HEK293T (cell line): ENCODE data around the gene PARP16.
A peak's percentile ranks its signal among the peaks of the same experiment; 100 is the strongest.

Source experiments
- CTCF ChIA-PET: fragments of 350-600 bp; formaldehyde crosslinking; extraction: SDS; loops from one replicate; lab custom pipeline; 2021; ENCODE audit warnings: antibody characterized with exemption, inconsistent platforms; lab: Yijun Ruan, JAX
- POLR2A ChIA-PET: fragments of 350-600 bp; formaldehyde crosslinking; extraction: SDS; loops from one replicate; lab custom pipeline; 2020; ENCODE audit warnings: antibody characterized with exemption, inconsistent platforms; lab: Yijun Ruan, JAX
- DNase-seq: peaks from one replicate; pipeline ENCODE4 v3.0.0; 2012; ENCODE audit warnings: mixed read lengths; ENCODE audit errors: extremely low spot score
- ARNT ChIP-seq: fragments of 450-650 bp; IDR thresholded peaks from 2 replicates; pipeline ENCODE4 v1.6.1; 2017; ENCODE audit warnings: mild to moderate bottlenecking
- BHLHE40 ChIP-seq: fragments of 450-650 bp; IDR thresholded peaks from 2 replicates; pipeline ENCODE4 v1.6.1; 2016; ENCODE audit warnings: mild to moderate bottlenecking, moderate library complexity, borderline replicate concordance
- CTBP1 ChIP-seq: fragments of 450-650 bp; IDR thresholded peaks from 2 replicates; pipeline ENCODE4 v1.6.1; 2016; ENCODE audit warnings: borderline replicate concordance
- ELF4 ChIP-seq: fragments of 450-650 bp; IDR thresholded peaks from 2 replicates; pipeline ENCODE4 v1.6.1; 2017; ENCODE audit warnings: antibody characterized with exemption
- FOXA1 ChIP-seq: fragments of 450-650 bp; IDR thresholded peaks from 2 replicates; pipeline ENCODE4 v1.6.1; 2016; ENCODE audit warnings: mild to moderate bottlenecking
- FOXK2 ChIP-seq: fragments of 450-650 bp; IDR thresholded peaks from 2 replicates; pipeline ENCODE4 v1.6.1; 2016; ENCODE audit warnings: mild to moderate bottlenecking
- FOXM1 ChIP-seq: fragments of 450-650 bp; IDR thresholded peaks from 2 replicates; pipeline ENCODE4 v1.6.1; 2017; ENCODE audit warnings: mild to moderate bottlenecking, borderline replicate concordance
- HDGF ChIP-seq: fragments of 450-650 bp; IDR thresholded peaks from 2 replicates; pipeline ENCODE4 v1.6.1; 2017; ENCODE audit warnings: antibody characterized with exemption, borderline replicate concordance
- L3MBTL2 ChIP-seq: fragments of 450-650 bp; conservative IDR thresholded peaks from 2 replicates; pipeline ENCODE4 v1.6.1; 2016; ENCODE audit warnings: mild to moderate bottlenecking
- LEF1 ChIP-seq: fragments of 450-650 bp; IDR thresholded peaks from 2 replicates; pipeline ENCODE4 v1.6.1; 2017; ENCODE audit warnings: mild to moderate bottlenecking, borderline replicate concordance
- NFRKB ChIP-seq: fragments of 450-650 bp; IDR thresholded peaks from 2 replicates; pipeline ENCODE4 v1.6.1; 2016; ENCODE audit warnings: mild to moderate bottlenecking, moderate library complexity
- PKNOX1 ChIP-seq: fragments of 450-650 bp; IDR thresholded peaks from 2 replicates; pipeline ENCODE4 v1.6.1; 2016
- SP1 ChIP-seq: fragments of 450-650 bp; IDR thresholded peaks from 2 replicates; pipeline ENCODE4 v1.6.1; 2017
- SUZ12 ChIP-seq: fragments of 450-650 bp; IDR thresholded peaks from 2 replicates; pipeline ENCODE4 v1.6.1; 2016; ENCODE audit warnings: mild to moderate bottlenecking
- TARDBP ChIP-seq: fragments of 450-650 bp; IDR thresholded peaks from 2 replicates; pipeline ENCODE4 v1.6.1; 2016
- ZNF384 ChIP-seq: fragments of 450-650 bp; IDR thresholded peaks from 2 replicates; pipeline ENCODE4 v1.6.1; 2016

Gene PARP16

GRCh38 chr15:65277015-65277414 lies 9.7 kb downstream of the PARP16 start:
- CTCF ChIA-PET: no interaction called here
- POLR2A ChIA-PET: interaction anchor here (1.1 to 6.8 kb wide), 2 partner anchors 9 to 27 kb away, joined by 3 to 38 read pairs; partner anchors contain the start of genes PARP16 and RNU5B-1
- DNase-seq: no peak
- TF ChIP-seq FOXK2: no peak
- TF ChIP-seq L3MBTL2: no peak
- TF ChIP-seq FOXM1: no peak
- TF ChIP-seq BHLHE40: no peak
- TF ChIP-seq CTBP1: no peak
- no peak for TF ChIP-seq FOXA1
- no peak for TF ChIP-seq ARNT
- TF ChIP-seq NFRKB: no peak
- no peak for TF ChIP-seq HDGF
- TF ChIP-seq LEF1: no peak
- TF ChIP-seq PKNOX1: no peak
- no peak for TF ChIP-seq SUZ12

GRCh38 chr15:65275728-65276126 lies 11.0 kb downstream of the PARP16 start:
- POLR2A ChIA-PET: interaction anchor here (0.9 to 6.8 kb wide), 5 partner anchors 8 to 120 kb away, joined by 3 to 38 read pairs (median 7); partner anchors contain the start of genes CLPX, PARP16 and RNU5B-1
- TF ChIP-seq FOXK2 (no peak), NFRKB (no peak), HDGF (no peak), LEF1 (no peak), ARNT (no peak), BHLHE40 (no peak), FOXM1 (no peak), FOXA1 (no peak), SUZ12 (no peak), PKNOX1 (no peak), ELF4 (no peak), TARDBP (no peak), SP1 (no peak)

GRCh38 chr15:65275104-65275727 lies 11.5 kb downstream of the PARP16 start:
- no peak for DNase-seq
- ChIA-PET CTCF (interaction anchor here (1.1 kb wide), 1 partner anchor 11 kb away, joined by 4 read pairs; the partner anchor contains the start of gene PARP16), POLR2A (interaction anchor here (0.9 to 6.8 kb wide), 5 partner anchors 9 to 120 kb away, joined by 3 to 38 read pairs (median 7); partner anchors contain the start of genes CLPX, PARP16 and RNU5B-1)
- TF ChIP-seq SP1 (no peak), NFRKB (no peak), CTBP1 (no peak), FOXA1 (no peak), BHLHE40 (no peak), HDGF (no peak), ELF4 (no peak), ARNT (no peak), SUZ12 (no peak), L3MBTL2 (no peak), PKNOX1 (no peak), LEF1 (no peak), TARDBP (no peak), FOXK2 (no peak), ZNF384 (no peak), FOXM1 (no peak)

More at GRCh38 chr15:65275728-65276126, 11.0 kb downstream of the PARP16 start:
- CTCF ChIA-PET: interaction anchor here (1.1 kb wide), 1 partner anchor 10 kb away, joined by 4 read pairs; the partner anchor contains the start of gene PARP16
- DNase-seq: no peak

GRCh38 chr15:65270811-65271545 lies 15.7 kb downstream of the PARP16 start:
- ChIA-PET CTCF (interaction anchor here (0.6 to 1.6 kb wide), 9 partner anchors 10 to 186 kb away, joined by 3 to 6 read pairs (median 4); no protein-coding TSS in a partner anchor), POLR2A (interaction anchor here (1.1 to 2.6 kb wide), 4 partner anchors 16 to 86 kb away, joined by 4 to 8 read pairs (median 4); partner anchors contain the start of genes CLPX, PARP16 and RNU5B-1)
- DNase-seq: peak; percentile 75

GRCh38 chr15:65268411-65268810 lies 18.3 kb downstream of the PARP16 start:
- TF ChIP-seq FOXK2: no peak
- TF ChIP-seq ARNT: no peak
- no peak for TF ChIP-seq SP1
- no peak for TF ChIP-seq PKNOX1
- no peak for TF ChIP-seq NFRKB
- no peak for TF ChIP-seq TARDBP
- no peak for TF ChIP-seq CTBP1
- no peak for TF ChIP-seq ELF4
- no peak for DNase-seq
- ChIA-PET CTCF (no interaction called here), POLR2A (no interaction called here)
